ENCODE results near the gene CPNE6.

DNA sequence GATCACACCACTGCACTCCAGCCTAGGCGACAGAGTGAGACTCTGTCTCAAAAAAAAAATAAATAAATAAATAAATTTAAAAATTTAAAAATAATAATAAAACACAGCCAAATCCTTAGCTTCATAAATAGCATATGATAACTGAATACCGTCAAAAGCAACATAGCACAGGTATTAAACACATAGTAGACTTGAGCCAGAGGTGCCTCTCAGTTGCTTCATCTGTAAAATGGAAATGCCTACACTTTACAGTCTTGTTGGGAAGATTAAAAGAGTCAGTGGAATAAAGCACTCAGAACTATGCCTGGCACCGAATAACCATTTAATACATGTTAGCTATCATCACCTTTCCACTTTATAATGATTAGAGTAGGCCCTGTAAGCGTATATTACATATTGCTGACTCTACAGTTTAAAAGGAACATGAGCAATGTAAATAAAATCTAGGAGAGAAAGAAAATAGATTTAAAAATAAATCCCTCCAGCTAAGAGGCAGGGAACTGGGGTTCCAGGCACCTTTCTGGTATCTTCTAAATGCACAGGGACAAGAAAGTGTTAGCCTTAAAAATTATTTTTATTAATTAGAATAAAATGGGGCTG, 35.4 kb downstream of the CPNE6 start:
- TF ChIP-seq GATA2 (IDR thresholded peaks at IDR 0.05; ENCODE audit: low read depth, low read length) (no peak), GATA3 (IDR thresholded peaks at IDR 0.05; ENCODE audit: low read depth, low read length) (no peak)

Data from SH-SY5Y (cell line).